GM18507 (cell line): ENCODE data around the gene HOXA11.

ENCODE experiments used
- DNase-seq: peaks from one replicate; pipeline ENCODE4 v3.0.0; 2011; ENCODE audit warnings: low read depth; ENCODE audit not compliant: insufficient read length; ENCODE audit errors: extremely low spot score
- FAIRE-seq: peaks from 2 replicates; lab custom pipeline; 2011; peaks lifted over from hg19 to GRCh38; lab: Jason Lieb, UNC

The HOXA11 gene

GRCh38 chr7:27172315-27172774, 12.7 kb downstream of the HOXA11 start:
- DNase-seq = no peak
- no peak for FAIRE-seq

- FAIRE-seq = no peak
- no peak for DNase-seq
Measured at GRCh38 chr7:27171637-27172314, 13.3 kb downstream of the HOXA11 start.

GRCh38 chr7:27171325-27171636, 13.8 kb downstream of the HOXA11 start:
- DNase-seq = no peak
- FAIRE-seq = no peak

- DNase-seq (no peak), FAIRE-seq (no peak)
Measured at GRCh38 chr7:27170426-27171324, 14.4 kb downstream of the HOXA11 start.

- FAIRE-seq = no peak
- no peak for DNase-seq
Measured at GRCh38 chr7:27169658-27170425, 15.2 kb downstream of the HOXA11 start.

- DNase-seq (no peak), FAIRE-seq (no peak)
Measured at GRCh38 chr7:27168265-27168947, 16.6 kb downstream of the HOXA11 start.

- no peak for FAIRE-seq
- no peak for DNase-seq
Measured at GRCh38 chr7:27167916-27168264, 17.1 kb downstream of the HOXA11 start.

GRCh38 chr7:27166531-27167505, 18.2 kb downstream of the HOXA11 start:
- FAIRE-seq (no peak), DNase-seq (no peak)

- DNase-seq = no peak
- no peak for FAIRE-seq
Measured at GRCh38 chr7:27165996-27166530, 19.0 kb downstream of the HOXA11 start.

- no peak for FAIRE-seq
- DNase-seq = no peak
Measured at GRCh38 chr7:27165089-27165995, 19.7 kb downstream of the HOXA11 start, which contains the start of gene HOXA9. Gene HOXA9 (minus strand): TSS chr7:27165537. CDS start chr7:27165457, 80 bp downstream.

- FAIRE-seq = no peak
- no peak for DNase-seq
Measured at GRCh38 chr7:27164367-27165088, 20.5 kb downstream of the HOXA11 start.

- FAIRE-seq = no peak
- DNase-seq = no peak
Measured at GRCh38 chr7:27164045-27164366, 21.0 kb downstream of the HOXA11 start.

- FAIRE-seq = no peak
- no peak for DNase-seq
Measured at GRCh38 chr7:27163288-27164044, 21.6 kb downstream of the HOXA11 start.

- DNase-seq (no peak), FAIRE-seq (no peak)
Measured at GRCh38 chr7:27162561-27163287, 22.3 kb downstream of the HOXA11 start.

- DNase-seq = no peak
Measured at GRCh38 chr7:27161721-27162560, 23.1 kb downstream of the HOXA11 start.

More at GRCh38 chr7:27161721-27162560, 23.1 kb downstream of the HOXA11 start:
- FAIRE-seq = no peak
